Neural cell (in vitro differentiated cells): ENCODE data around the gene DCP1A.

ENCODE experiments used
- CTCF ChIP-seq: fragments of 450-650 bp; IDR thresholded peaks from 2 replicates; pipeline ENCODE4 v1.5.1; 2014; ENCODE audit warnings: antibody characterized with exemption, mild to moderate bottlenecking, moderate library complexity; ENCODE audit not compliant: poor library complexity, severe bottlenecking
- EP300 ChIP-seq: fragments of 450-650 bp; conservative IDR thresholded peaks from 2 replicates; pipeline ENCODE4 v1.6.1; 2014; ENCODE audit warnings: antibody characterized with exemption, mild to moderate bottlenecking, moderate library complexity; ENCODE audit not compliant: poor library complexity, severe bottlenecking
- EZH2 ChIP-seq: fragments of 200-600, 300-800 bp; shearing (Covaris generic), sonication (generic); IDR thresholded peaks from 2 replicates; pipeline ENCODE4 v1.6.1; 2014; ENCODE audit warnings: antibody characterized with exemption, low read length, borderline replicate concordance, mild to moderate bottlenecking; ENCODE audit not compliant: insufficient read depth, poor library complexity, severe bottlenecking
- MXI1 ChIP-seq: fragments of 450-650 bp; conservative IDR thresholded peaks from 2 replicates; pipeline ENCODE4 v1.6.1; 2014; ENCODE audit warnings: antibody characterized with exemption, mild to moderate bottlenecking; ENCODE audit not compliant: poor library complexity, severe bottlenecking
- POLR2AphosphoS5 ChIP-seq: IDR thresholded peaks from 2 replicates; pipeline ENCODE4 v1.6.1; 2012
- RAD21 ChIP-seq: fragments of 450-650 bp; conservative IDR thresholded peaks from 2 replicates; pipeline ENCODE4 v1.6.1; 2014; ENCODE audit warnings: antibody characterized with exemption, mild to moderate bottlenecking, moderate library complexity
- REST ChIP-seq: IDR thresholded peaks from 2 replicates; pipeline ENCODE4 v1.6.1; 2012; ENCODE audit warnings: borderline replicate concordance
- SMC3 ChIP-seq: fragments of 450-650 bp; conservative IDR thresholded peaks from 2 replicates; pipeline ENCODE4 v1.6.1; 2014; ENCODE audit warnings: antibody characterized with exemption, mild to moderate bottlenecking, moderate library complexity; ENCODE audit not compliant: poor library complexity
- TAF1 ChIP-seq: IDR thresholded peaks from 2 replicates; pipeline ENCODE4 v1.6.1; 2012; ENCODE audit warnings: low read depth

- no peak for TF ChIP-seq CTCF
- TF ChIP-seq EZH2 = no peak
- no peak for TF ChIP-seq TAF1
- no peak for TF ChIP-seq SMC3
- no peak for TF ChIP-seq REST
- no peak for TF ChIP-seq MXI1
- TF ChIP-seq RAD21 = no peak
- TF ChIP-seq POLR2AphosphoS5 = no peak
- TF ChIP-seq EP300 = no peak
Measured at GRCh38 chr3:53312832-53313231, 34.5 kb downstream of the DCP1A start.
